ENCODE data around the gene GDAP1L1.

GRCh38 chr20:44296011-44296410 is 48.9 kb downstream of the GDAP1L1 start:
- TF ChIP-seq CTCF (IDR thresholded peaks at IDR 0.05; ENCODE audit: low read depth, low read length, missing input control), result no peak
- no peak for TF ChIP-seq MAX (IDR thresholded peaks at IDR 0.05)
- no peak for TF ChIP-seq TAF1 (conservative IDR thresholded peaks at IDR 0.05)
- TF ChIP-seq FOXA1 (IDR thresholded peaks at IDR 0.05), result no peak
- no peak for TF ChIP-seq EGR1 (IDR thresholded peaks at IDR 0.05; ENCODE audit: low read depth in 2 of 2)
- no peak for TF ChIP-seq SP1 (IDR thresholded peaks at IDR 0.05)
